ENCODE measurements around the gene DNMT3B.
"Not testable (repeated sequence)": the region's sequence is repeated elsewhere in the genome, so short reads cannot be mapped to it uniquely, and the experiment has no call there.

DNMT3B gene

DNA sequence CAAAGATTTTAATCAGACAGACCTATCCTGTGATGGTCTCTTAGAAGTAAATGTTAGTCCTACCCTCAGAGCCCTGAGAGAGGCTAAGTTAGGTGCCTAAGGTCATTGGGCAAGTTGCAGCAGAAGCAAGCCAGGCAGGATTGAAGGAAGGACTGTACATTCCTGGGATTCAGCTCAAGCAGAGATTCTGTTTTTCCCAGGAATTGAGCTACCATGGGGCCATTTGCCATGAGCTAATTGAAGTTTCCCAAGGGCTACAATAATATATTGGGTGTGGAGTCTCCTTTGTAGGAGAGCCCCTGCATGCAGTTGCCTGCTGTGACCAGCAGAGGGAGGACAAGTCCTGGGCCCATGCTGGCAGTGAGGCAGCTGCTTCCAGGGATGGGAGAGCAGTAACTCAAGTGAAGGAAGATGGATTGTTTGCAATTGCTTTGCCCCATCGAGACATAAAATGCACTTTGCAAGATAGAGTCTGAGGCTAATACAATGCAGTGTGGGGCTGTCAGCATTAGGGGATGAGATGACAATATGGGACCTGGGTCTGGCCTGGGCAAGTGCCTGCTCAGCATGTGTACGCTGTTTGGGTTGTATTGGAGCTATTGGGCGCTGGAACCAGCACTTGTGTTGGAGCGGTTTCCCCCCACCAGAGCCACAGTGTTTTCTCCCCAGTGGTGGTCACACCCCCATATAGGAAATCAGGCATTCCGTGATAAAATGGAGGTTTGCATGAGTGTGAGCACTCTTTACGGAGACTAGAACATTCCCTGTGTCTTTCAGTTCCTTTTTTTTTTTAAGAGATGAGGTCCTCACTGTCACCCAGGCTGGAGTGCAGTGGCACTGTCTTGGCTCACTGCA, 27.9 kb downstream of the DNMT3B start:
- peak; percentile 41 to 61 for DNase-seq (ENCODE audit: low read depth in 2 of 2, low spot score in 1 of 2)

DNA sequence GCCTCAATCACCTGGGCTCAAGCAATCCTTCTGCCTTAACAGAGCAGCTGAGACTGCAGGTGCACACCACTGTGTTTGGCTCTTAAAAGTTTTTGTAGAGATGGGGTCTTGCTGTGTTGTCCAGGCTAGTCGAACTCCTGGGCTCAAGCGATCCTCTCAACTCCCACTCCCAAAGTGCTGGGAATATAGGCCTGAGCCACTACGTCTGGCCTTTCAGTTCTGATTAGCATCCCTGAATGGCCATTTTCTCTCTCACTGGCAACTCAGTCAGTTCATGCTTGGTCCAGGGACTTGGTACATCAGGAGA, 28.5 kb downstream of the DNMT3B start:
- no peak for DNase-seq (ENCODE audit: low read depth in 2 of 2, low spot score in 1 of 2)

DNA sequence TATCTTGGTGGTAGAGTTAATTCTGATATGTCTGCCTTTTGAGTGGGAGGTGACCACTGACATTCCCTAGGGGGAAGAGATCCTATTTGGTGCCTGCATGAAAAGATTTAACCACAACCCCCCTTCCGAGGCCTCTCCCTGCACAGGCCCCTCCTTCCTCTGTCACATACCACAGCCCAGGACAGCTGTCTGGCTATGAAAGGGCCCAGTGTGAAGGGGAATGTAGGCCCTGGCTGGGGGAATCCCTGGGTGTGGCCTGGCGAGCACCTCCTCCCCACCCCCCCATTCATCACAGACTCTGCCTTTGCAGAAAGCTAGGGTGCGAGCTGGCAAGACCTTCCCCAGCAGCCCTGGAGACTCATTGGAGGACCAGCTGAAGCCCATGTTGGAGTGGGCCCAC, 30.1 kb downstream of the DNMT3B start:
- DNase-seq (ENCODE audit: low read depth in 2 of 2, low spot score in 1 of 2) = no peak

- no peak for DNase-seq (ENCODE audit: low read depth in 2 of 2, low spot score in 1 of 2)
Measured at GRCh38 chr20:32792731-32793458, 30.7 kb downstream of the DNMT3B start.

DNA sequence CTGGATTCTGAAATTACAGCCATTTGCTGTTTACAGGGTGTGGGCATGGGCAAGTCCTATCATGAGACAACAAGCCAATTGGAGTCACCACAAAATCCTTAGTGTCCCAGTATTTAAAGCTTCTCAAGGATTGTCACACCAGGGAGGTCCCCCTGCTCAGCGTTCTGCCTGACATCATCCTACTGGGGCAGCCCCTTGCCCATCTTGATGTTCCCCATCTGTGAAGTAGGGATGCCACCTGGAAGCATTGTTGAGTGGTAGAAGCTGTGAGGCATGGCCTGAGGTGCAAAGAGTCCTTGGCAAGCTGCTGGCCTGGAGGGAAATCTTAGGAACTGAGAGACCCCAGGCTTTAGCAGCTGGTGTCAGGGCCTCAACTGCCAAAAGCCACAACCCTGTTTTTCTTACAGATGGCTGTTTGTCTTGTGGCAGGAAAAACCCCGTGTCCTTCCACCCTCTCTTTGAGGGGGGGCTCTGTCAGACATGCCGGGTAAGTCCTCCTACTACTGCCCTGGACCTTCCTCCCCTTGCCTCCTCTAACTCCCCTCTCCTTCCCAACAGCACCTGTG, 34.3 kb downstream of the DNMT3B start:
- no peak for DNase-seq (ENCODE audit: low read depth in 2 of 2, low spot score in 1 of 2)

GRCh38 chr20:32796981-32797451, 34.8 kb downstream of the DNMT3B start:
- DNase-seq (ENCODE audit: low read depth in 2 of 2, low spot score in 1 of 2) = no peak

GRCh38 chr20:32797571-32797970, 35.4 kb downstream of the DNMT3B start:
- DNase-seq (ENCODE audit: low read depth in 2 of 2, low spot score in 1 of 2) = not testable (repeated sequence)

- no peak for DNase-seq (ENCODE audit: low read depth in 2 of 2, low spot score in 1 of 2)
Measured at GRCh38 chr20:32798046-32798981, 36.1 kb downstream of the DNMT3B start.

- DNase-seq (ENCODE audit: low read depth in 2 of 2, low spot score in 1 of 2) = no peak
Measured at GRCh38 chr20:32803092-32803491, 40.9 kb downstream of the DNMT3B start.

DNA sequence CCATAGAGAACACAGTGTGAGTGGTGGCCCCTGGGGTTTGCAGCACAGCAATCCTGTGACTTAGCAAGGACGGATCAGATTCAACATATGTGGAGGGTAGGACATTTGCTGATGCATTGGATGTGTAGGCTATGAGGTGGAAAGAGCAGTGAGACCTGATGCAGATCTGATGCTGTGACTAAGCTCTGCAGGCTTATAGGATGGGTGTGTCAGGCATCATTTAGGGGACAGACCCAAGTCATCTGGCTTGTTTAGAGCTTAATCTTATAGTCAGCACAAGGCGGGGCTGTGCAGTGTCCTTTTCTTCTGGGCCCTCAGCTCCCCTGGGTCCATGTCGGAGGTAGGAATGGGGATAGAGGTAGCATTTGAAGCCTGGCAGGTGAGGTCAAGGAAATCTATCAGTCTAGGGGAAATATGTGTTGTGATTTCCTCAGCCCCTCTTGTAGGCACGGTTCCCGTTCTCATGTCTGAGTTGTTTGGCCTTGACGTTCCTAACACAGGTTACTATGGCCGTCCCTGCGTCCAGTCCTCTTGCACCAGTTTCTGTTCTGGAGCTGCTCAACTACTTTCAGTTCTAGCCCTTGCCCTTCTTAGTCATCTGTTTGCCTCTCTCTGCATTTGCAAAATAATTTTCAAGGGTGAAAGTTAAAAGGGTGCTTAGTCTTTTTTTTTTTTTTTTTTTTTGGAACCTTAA, 42.0 kb downstream of the DNMT3B start:
- no peak for DNase-seq (ENCODE audit: low read depth in 2 of 2, low spot score in 1 of 2)

- no peak for DNase-seq (ENCODE audit: low read depth in 2 of 2, low spot score in 1 of 2)
Measured at GRCh38 chr20:32804817-32805216, 42.6 kb downstream of the DNMT3B start.

DNA sequence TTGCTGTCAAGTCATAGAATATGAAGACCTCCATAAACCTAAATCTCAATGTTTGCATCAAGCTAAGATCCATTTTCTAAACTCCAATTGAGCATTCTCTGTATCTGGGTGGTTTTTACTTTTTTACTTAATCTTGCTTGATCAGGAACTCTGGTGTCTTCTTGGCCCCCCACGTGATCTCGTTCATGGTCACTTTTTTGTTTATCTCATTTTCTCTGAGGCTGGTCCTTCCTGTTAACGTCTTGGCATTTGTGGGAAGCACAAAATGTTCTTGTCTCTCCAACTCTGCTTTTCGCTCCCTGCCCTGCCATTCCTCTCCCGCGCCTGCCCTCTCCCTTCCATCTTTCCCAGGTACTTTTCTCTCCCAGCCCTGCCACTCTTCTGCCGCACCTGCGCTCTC, 43.5 kb downstream of the DNMT3B start:
- DNase-seq (ENCODE audit: low read depth in 2 of 2, low spot score in 1 of 2) = no peak

- no peak for DNase-seq (ENCODE audit: low read depth in 2 of 2, low spot score in 1 of 2)
Measured at GRCh38 chr20:32806356-32806755, 44.2 kb downstream of the DNMT3B start.

DNA sequence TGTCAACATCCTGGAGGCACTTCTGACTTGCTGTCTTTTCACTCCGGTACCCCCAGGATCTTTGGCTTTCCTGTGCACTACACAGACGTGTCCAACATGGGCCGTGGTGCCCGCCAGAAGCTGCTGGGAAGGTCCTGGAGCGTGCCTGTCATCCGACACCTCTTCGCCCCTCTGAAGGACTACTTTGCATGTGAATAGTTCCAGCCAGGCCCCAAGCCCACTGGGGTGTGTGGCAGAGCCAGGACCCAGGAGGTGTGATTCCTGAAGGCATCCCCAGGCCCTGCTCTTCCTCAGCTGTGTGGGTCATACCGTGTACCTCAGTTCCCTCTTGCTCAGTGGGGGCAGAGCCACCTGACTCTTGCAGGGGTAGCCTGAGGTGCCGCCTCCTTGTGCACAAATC, 45.5 kb downstream of the DNMT3B start:
- DNase-seq (ENCODE audit: low read depth in 2 of 2, low spot score in 1 of 2) = no peak

DNA sequence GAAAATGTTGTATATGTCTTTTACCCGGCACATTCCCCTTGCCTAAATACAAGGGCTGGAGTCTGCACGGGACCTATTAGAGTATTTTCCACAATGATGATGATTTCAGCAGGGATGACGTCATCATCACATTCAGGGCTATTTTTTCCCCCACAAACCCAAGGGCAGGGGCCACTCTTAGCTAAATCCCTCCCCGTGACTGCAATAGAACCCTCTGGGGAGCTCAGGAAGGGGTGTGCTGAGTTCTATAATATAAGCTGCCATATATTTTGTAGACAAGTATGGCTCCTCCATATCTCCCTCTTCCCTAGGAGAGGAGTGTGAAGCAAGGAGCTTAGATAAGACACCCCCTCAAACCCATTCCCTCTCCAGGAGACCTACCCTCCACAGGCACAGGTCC, 46.3 kb downstream of the DNMT3B start:
- DNase-seq (ENCODE audit: low read depth in 2 of 2, low spot score in 1 of 2) = no peak

DNA sequence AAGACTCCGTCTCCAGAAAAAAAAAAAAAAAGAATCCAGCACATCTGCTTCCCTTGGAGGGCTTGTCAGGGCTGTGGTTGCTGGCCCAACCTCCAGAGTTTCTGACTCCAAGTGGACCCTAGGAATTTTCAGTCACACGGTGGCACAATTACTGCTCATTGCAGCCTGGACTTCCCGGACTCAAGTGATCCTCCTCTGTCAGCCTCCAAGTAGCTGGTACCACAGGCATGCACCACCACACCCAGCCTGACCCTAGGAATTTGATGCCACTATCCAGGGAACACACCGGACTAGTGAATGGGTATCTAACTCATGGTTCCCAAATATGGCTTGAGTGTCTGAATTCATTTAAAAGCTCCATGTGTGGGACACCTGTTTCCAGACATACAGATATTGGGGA, 47.7 kb downstream of the DNMT3B start:
- no peak for DNase-seq (ENCODE audit: low read depth in 2 of 2, low spot score in 1 of 2)

DNA sequence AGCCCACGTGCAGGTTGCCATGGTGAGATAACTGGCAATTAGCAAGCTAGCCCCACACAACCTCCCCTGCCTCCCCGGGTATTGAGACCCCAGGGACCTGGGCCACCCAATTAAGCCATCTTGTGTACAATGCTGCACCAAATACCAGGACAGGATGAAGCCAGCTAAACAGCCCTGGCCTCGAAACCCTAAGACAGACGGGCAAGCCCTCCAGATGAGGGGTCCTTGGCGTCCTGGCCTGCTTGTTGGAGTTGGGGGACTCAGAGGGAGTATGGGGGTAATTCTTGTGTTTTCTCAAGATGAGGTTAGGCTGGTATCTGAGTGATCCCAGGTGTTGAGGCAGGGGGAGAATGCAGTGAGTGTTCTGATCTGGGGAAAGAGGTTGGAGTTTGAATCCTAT, 48.8 kb downstream of the DNMT3B start:
- DNase-seq (ENCODE audit: low read depth in 2 of 2, low spot score in 1 of 2) = no peak

DNA sequence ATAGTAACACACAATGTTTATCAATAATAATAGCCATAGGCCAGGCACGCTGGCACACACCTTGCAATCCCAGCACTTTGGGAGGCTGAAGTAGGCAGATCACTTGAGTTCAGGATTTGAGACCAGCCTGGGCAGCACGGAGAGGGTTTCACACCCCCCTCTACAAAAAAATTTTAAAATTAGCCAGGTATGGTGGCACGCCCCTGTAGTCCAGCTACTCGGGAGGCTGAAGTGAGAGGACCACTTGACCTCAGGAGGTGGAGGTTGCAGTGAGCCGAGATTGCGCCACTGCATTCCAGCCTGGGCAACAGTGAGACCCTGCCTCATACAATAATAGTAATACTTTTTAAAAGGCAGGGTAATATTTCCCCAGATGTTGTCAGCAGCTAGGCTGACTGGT, 49.7 kb downstream of the DNMT3B start:
- no peak for DNase-seq (ENCODE audit: low read depth in 2 of 2, low spot score in 1 of 2)

- DNase-seq (ENCODE audit: low read depth in 2 of 2, low spot score in 1 of 2) = peak in 1 of 2 donors; percentile 79
Measured at GRCh38 chr20:32819992-32820697, 58.0 kb downstream of the DNMT3B start.
